ENCODE data around the gene GNB3. TPM values are rescaled to one million over a fixed set of nuclear protein-coding genes. Genes with fewer than 3 reads are reported as not detected.

Gene GNB3
- total RNA-seq, 2 experiments from 2014 or later, result 0.50 to 1.1 TPM

DNA sequence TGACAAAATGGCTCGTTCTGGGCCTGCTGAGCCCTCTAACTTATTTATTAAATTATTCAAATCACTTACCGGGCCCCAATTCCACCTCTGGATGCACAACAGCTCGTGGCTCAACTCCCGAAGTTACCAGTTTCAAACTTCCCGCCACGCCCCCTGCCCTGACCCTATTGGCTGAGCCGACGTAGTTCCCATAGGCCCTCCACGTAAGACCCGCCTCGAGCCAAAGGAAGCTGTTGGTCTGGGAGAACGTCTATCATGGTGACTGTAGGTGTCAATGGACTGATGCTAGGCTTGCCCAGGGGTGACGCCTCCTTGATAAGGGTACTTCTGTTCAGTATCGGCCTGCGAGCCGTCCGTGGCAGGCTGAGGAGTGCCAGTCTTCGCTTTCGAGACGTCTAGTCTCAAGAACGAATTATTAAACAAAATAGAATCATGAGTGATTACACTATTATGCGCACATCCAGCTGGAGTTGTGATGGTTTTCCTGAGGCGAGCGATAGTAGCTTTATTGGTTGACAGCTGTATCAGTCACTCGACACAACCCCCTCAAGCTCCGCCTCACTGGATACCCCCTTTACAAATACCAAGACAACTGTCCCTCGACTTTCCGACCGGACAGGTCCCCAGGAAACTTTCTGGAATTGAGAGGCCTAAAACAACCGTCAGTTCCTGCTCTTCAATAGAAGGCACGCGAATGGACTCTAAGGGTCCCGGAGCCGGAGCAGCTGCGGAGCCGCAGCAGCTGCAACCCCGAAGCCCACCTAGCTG, 10.6 kb downstream of the GNB3 start, which contains the start of gene CDCA3:
Gene CDCA3, minus strand, starts transcription at position 134 of the 768 bp plus-strand sequence. CDS start 334 bp downstream, outside the sequence.
- no peaks in the 10 kb centered on the region for H3K9me3 Mint-ChIP-seq
- peaks cover 29% of the 10 kb centered on the region for H3K4me1 Mint-ChIP-seq (ENCODE audit: low read depth)
- ChIA-PET CTCF (interaction anchor here (0.8 to 7.2 kb wide), 21 partner anchors 9 to 386 kb away, joined by 3 to 124 read pairs (median 4); partner anchors contain the start of genes COPS7A, GNB3, MLF2 and P3H3), POLR2A (interaction anchor here (0.5 to 11.4 kb wide), 17 partner anchors 9 to 317 kb away, joined by 3 to 218 read pairs (median 7); partner anchors contain the start of genes C12orf57, COPS7A, GAPDH and GNB3)
- DNase-seq, result peak; percentile 98
- TF ChIP-seq, protein P1, sequence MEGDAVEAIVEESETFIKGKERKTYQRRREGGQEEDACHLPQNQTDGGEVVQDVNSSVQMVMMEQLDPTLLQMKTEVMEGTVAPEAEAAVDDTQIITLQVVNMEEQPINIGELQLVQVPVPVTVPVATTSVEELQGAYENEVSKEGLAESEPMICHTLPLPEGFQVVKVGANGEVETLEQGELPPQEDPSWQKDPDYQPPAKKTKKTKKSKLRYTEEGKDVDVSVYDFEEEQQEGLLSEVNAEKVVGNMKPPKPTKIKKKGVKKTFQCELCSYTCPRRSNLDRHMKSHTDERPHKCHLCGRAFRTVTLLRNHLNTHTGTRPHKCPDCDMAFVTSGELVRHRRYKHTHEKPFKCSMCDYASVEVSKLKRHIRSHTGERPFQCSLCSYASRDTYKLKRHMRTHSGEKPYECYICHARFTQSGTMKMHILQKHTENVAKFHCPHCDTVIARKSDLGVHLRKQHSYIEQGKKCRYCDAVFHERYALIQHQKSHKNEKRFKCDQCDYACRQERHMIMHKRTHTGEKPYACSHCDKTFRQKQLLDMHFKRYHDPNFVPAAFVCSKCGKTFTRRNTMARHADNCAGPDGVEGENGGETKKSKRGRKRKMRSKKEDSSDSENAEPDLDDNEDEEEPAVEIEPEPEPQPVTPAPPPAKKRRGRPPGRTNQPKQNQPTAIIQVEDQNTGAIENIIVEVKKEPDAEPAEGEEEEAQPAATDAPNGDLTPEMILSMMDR (IDR thresholded peaks at IDR 0.05), result no peak
- ATAC-seq, result peak; percentile 57
- H3K27me3 Mint-ChIP-seq, result no peaks in the 10 kb centered on the region
- H3K4me3 Mint-ChIP-seq, result peak within 1 kb of the TSS; percentile 86
- H3K36me3 Mint-ChIP-seq (ENCODE audit: low read depth), result peaks cover 33% of the 10 kb centered on the region
- peak within 1 kb of the TSS; percentile 98 for H3K27ac Mint-ChIP-seq
- intact Hi-C loops (cut with micrococcal nuclease), result no loop called here

DNA sequence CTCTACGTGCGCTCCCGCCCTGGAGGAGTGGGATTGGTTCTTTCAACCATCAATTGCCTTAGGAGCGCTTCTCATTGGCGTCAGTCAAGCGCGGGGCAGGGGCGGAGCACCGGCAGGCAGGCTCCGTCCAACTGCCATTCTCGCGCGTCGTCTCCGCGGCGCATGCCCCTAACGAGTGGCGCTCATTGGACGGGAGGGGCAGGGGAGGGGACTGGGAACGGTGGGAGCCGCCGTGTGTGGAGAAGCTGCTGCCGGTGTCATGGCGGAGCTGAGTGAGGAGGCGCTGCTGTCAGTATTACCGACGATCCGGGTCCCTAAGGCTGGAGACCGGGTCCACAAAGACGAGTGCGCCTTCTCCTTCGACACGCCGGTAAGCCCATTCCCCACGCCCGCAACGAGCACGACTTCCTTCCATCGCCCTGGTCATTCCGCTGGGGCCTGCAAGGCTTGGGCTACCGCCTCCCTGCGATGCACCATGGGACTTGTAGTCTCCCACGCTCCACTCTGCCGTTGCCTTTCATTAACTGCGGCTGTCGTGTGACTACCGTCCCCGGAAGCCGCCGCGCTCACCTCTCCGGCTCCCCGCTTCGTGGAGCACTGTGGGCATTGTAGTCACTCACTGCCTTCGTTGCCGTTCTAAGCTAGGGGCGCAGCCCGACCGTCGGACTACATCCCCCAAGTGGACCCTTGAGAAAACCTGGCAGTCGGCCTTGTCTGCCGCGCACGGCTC, 11.4 kb downstream of the GNB3 start, which contains the start of gene USP5:
Gene USP5, plus strand, starts transcription at position 230 of the 730 bp plus-strand sequence. Its CDS starts 30 bp downstream, at position 260.
- H3K27ac Mint-ChIP-seq, result peak within 1 kb of the TSS; percentile 98
- POLR2A ChIA-PET, result interaction anchor here (0.5 to 11.4 kb wide), 27 partner anchors 8 to 317 kb away, joined by 3 to 218 read pairs (median 5); partner anchors contain the start of genes C12orf57, COPS7A, GAPDH and GNB3

DNA sequence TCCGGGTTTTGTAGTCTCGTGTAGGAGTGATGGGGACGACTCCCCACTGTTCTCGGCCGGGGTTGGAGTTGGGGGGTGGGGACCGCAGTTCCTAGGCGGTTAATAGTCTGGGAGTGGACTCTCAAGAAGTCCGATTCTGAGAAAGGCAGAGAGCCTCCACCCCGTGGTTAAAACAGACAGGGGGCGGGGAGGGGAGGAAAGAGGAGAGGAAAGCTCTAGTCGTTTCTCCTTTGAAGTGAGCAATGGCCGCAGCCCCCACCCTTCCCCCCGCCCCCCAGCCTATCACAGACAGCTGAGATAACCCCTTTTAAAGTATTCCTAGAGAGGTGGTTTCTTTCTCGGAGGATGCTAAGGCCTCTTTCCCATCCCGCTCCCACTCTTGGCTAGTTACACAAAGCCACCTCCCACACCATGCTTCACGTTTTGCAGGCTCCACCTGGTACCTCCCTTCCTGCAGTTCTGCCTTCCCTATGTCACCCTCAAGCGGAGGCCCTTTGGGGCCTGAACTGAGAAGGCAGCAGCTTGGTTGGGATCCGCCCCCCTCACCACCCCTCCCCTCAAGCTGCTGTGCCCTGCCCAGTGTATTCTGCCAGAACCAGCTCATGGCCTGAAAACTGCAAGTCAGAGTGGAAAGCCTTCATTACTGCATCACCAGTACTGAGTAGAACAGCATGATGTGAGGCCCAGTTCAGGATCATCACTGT, 12.1 kb downstream of the GNB3 start:
- DNase-seq (peak; percentile 86), ATAC-seq (peak; percentile 9)
- TF ChIP-seq, protein P1 (IDR thresholded peaks at IDR 0.05), result no peak
- CTCF ChIA-PET, result interaction anchor here (0.7 to 7.2 kb wide), 16 partner anchors 9 to 387 kb away, joined by 3 to 124 read pairs (median 4); partner anchors contain the start of genes COPS7A, LPCAT3, MLF2 and P3H3
- peaks cover 29% of the 10 kb centered on the region for H3K4me1 Mint-ChIP-seq (ENCODE audit: low read depth)
- no peaks in the 10 kb centered on the region for H3K9me3 Mint-ChIP-seq
- POLR2A ChIA-PET, result interaction anchor here (0.6 to 11.4 kb wide), 20 partner anchors 8 to 316 kb away, joined by 3 to 218 read pairs (median 5); partner anchors contain the start of genes C12orf57, COPS7A, MLF2 and P3H3
- peak overlapping the region; percentile 98 for H3K27ac Mint-ChIP-seq
- H3K4me3 Mint-ChIP-seq, result peak overlapping the region; percentile 86
- H3K36me3 Mint-ChIP-seq (ENCODE audit: low read depth), result peaks cover 37% of the 10 kb centered on the region
- no peaks in the 10 kb centered on the region for H3K27me3 Mint-ChIP-seq
- intact Hi-C loops (cut with micrococcal nuclease), result no loop called here

More for the DNA sequence above, 11.4 kb downstream of the GNB3 start, which contains the start of gene USP5:
- peak within 1 kb of the TSS; percentile 86 for H3K4me3 Mint-ChIP-seq
- ATAC-seq, result peak; percentile 79
- no peaks in the 10 kb centered on the region for H3K27me3 Mint-ChIP-seq
- H3K36me3 Mint-ChIP-seq (ENCODE audit: low read depth), result peaks cover 36% of the 10 kb centered on the region
- DNase-seq, result peak; percentile 99
- intact Hi-C loops (cut with micrococcal nuclease), result no loop called here
- CTCF ChIA-PET, result interaction anchor here (0.8 to 7.2 kb wide), 20 partner anchors 10 to 387 kb away, joined by 3 to 124 read pairs (median 4); partner anchors contain the start of genes COPS7A, MLF2, P3H3 and SPSB2
- peaks cover 29% of the 10 kb centered on the region for H3K4me1 Mint-ChIP-seq (ENCODE audit: low read depth)
- H3K9me3 Mint-ChIP-seq, result no peaks in the 10 kb centered on the region
- TF ChIP-seq, protein P1 (IDR thresholded peaks at IDR 0.05), result no peak

DNA sequence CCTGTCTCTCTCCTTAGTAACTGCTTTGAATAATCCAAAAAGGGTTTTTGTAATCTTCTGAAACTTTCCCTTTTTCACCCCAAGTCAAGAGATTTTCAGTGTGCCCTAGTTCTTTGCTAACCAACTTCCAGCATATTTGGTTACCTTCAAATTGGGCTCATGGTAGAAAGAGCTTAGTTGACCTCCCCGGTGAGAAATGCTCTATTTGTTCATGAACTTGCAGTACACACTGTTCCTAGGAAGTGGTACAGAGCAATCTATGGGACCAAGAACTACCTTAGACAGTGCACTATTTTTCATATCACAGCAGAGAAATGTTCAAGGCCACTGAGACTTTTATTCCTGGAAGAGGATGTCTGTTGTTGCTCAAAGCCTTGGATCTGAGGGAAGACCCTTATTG, 12.9 kb downstream of the GNB3 start:
- H3K27ac Mint-ChIP-seq, result peak overlapping the region; percentile 98
- no peak for ATAC-seq
- no peaks in the 10 kb centered on the region for H3K9me3 Mint-ChIP-seq
- ChIA-PET CTCF (interaction anchor here (0.7 to 7.2 kb wide), 8 partner anchors 9 to 165 kb away, joined by 3 to 124 read pairs (median 8); partner anchors contain the start of genes LPCAT3, MLF2, P3H3 and SPSB2), POLR2A (interaction anchor here (0.9 to 11.4 kb wide), 14 partner anchors 8 to 317 kb away, joined by 3 to 218 read pairs (median 6); partner anchors contain the start of genes C12orf57, MLF2, P3H3 and RNU7-1)
- H3K4me3 Mint-ChIP-seq, result peak overlapping the region; percentile 86
- intact Hi-C loops (cut with micrococcal nuclease), result no loop called here
- no peaks in the 10 kb centered on the region for H3K27me3 Mint-ChIP-seq
- H3K4me1 Mint-ChIP-seq (ENCODE audit: low read depth), result peaks cover 29% of the 10 kb centered on the region
- TF ChIP-seq, protein P1 (IDR thresholded peaks at IDR 0.05), result no peak
- DNase-seq, result no peak
- peaks cover 38% of the 10 kb centered on the region for H3K36me3 Mint-ChIP-seq (ENCODE audit: low read depth)

Data from activated CD8-positive, alpha-beta T cell treated with anti-CD3 and anti-CD28 coated beads for 36 hours (primary cell).